Endothelial cell of umbilical vein (primary cell): ENCODE results near the gene HDAC4. TPM values are rescaled to one million over a fixed set of nuclear protein-coding genes. Genes with fewer than 3 reads are reported as not detected.

Experiments used
- BruUV-seq: library from RNA; stranded (reverse); fragments of 400-500 nt; replicated peaks from 2 replicates; lab custom pipeline; 2021; lab: Mats Ljungman, UMichigan
- CTCF ChIA-PET: fragments of 300-600, 350-600 bp; sonication (Branson Sonifier 250); formaldehyde crosslinking; loops from one replicate; lab custom pipeline; 2021; ENCODE audit warnings: antibody characterized with exemption, inconsistent platforms; lab: Charles Lee
- POLR2A ChIA-PET: fragments of 300-600, 350-600 bp; sonication (Branson Sonifier 250); formaldehyde crosslinking; loops from one replicate; lab custom pipeline; 2021; ENCODE audit warnings: antibody characterized with exemption, inconsistent platforms; lab: Charles Lee
- DNase-seq: peaks from one replicate; pipeline ENCODE4 v3.0.0-alpha.2; 2011; ENCODE audit warnings: low read depth, low spot score
- FAIRE-seq: peaks from 2 replicates; lab custom pipeline; 2011; peaks lifted over from hg19 to GRCh38; lab: Jason Lieb, UNC
- H2AFZ ChIP-seq: 2 replicates; pipeline ENCODE4 v1.6.0; 2012; ENCODE audit warnings: low read depth, low read length, control low read depth, inconsistent platforms
- H3K27ac ChIP-seq: 2 replicates; pipeline ENCODE4 v1.5.1; 2011; ENCODE audit warnings: low read depth, mild to moderate bottlenecking, control low read depth, low read length, moderate library complexity; ENCODE audit not compliant: insufficient read depth
- H3K27me3 ChIP-seq, 2 experiments: 2 replicates each; pipeline versions ENCODE4 v1.6.0 to v1.6.1; 2011; ENCODE audit warnings: low read length in 2 of 2, mixed read lengths in 1 of 2; ENCODE audit not compliant: control insufficient read depth in 2 of 2, insufficient read depth in 2 of 2
- H3K36me3 ChIP-seq, 2 experiments: 2 replicates in 1 of 2; 3 replicates in 1 of 2; pipeline ENCODE4 v1.5.1; 2011; ENCODE audit warnings: low read length in 2 of 2, mild to moderate bottlenecking in 1 of 2, moderate library complexity in 1 of 2; ENCODE audit not compliant: control insufficient read depth in 2 of 2, insufficient read depth in 2 of 2; ENCODE audit errors: extremely low read depth in 1 of 2
- H3K4me1 ChIP-seq: 3 replicates; pipeline ENCODE4 v1.5.1; 2011; ENCODE audit warnings: mild to moderate bottlenecking, low read length; ENCODE audit not compliant: control insufficient read depth, insufficient read depth; ENCODE audit errors: extremely low read depth
- H3K4me2 ChIP-seq: 2 replicates; pipeline ENCODE4 v1.6.1; 2011; ENCODE audit warnings: low read length, control low read depth, mixed read lengths; ENCODE audit not compliant: insufficient read depth
- H3K4me3 ChIP-seq, 3 experiments: fragments of 200-600 bp in 1 of 3; sonication (generic), shearing (Covaris generic) in 1 of 3; replicated peaks in 1 of 3; 2 replicates each; pipeline ENCODE4 v1.5.1; 2011 to 2016; ENCODE audit warnings: control low read depth in 3 of 3, low read length in 3 of 3, mild to moderate bottlenecking in 2 of 3, inconsistent platforms in 1 of 3, low read depth in 1 of 3, moderate library complexity in 1 of 3; ENCODE audit not compliant: insufficient read depth in 1 of 3
- H3K79me2 ChIP-seq: 2 replicates; pipeline ENCODE4 v1.6.0; 2012; ENCODE audit warnings: low read length, inconsistent platforms; ENCODE audit not compliant: control insufficient read depth, insufficient read depth
- H3K9ac ChIP-seq: replicated peaks from 2 replicates; pipeline ENCODE3; 2011; ENCODE audit warnings: low read length, control low read depth; ENCODE audit not compliant: insufficient read depth; ENCODE audit errors: extremely low read depth
- H3K9me1 ChIP-seq: replicated peaks from 3 replicates; pipeline ENCODE4 v1.6.0; 2011; ENCODE audit warnings: mild to moderate bottlenecking, low read length; ENCODE audit not compliant: control insufficient read depth, insufficient read depth; ENCODE audit errors: extremely low read depth
- H3K9me3 ChIP-seq: replicated peaks from 2 replicates; pipeline ENCODE4 v1.5.1; 2012; ENCODE audit warnings: low read length, inconsistent platforms; ENCODE audit not compliant: control insufficient read depth, insufficient read depth
- H4K20me1 ChIP-seq: replicated peaks from 2 replicates; pipeline ENCODE3; 2011; ENCODE audit warnings: mild to moderate bottlenecking, low read length; ENCODE audit not compliant: control insufficient read depth, insufficient read depth; ENCODE audit errors: extremely low read depth
- EZH2 ChIP-seq: IDR thresholded peaks from 2 replicates; pipeline ENCODE4 v1.6.1; 2012; ENCODE audit warnings: borderline replicate concordance, low read depth, mild to moderate bottlenecking, moderate library complexity, low read length, inconsistent platforms; ENCODE audit not compliant: severe bottlenecking
- FOS ChIP-seq: IDR thresholded peaks from 2 replicates; pipeline ENCODE4 v1.6.1; 2011; ENCODE audit warnings: mild to moderate bottlenecking, low read length, moderate library complexity, borderline replicate concordance; ENCODE audit not compliant: insufficient read depth
- GATA2 ChIP-seq: IDR thresholded peaks from 2 replicates; pipeline ENCODE4 v1.7.0; 2011; ENCODE audit warnings: low read depth, mild to moderate bottlenecking, moderate library complexity, mixed read lengths, low read length; ENCODE audit not compliant: insufficient read length, insufficient read depth
- JUN ChIP-seq: IDR thresholded peaks from 2 replicates; pipeline ENCODE4 v1.6.1; 2011; ENCODE audit warnings: borderline replicate concordance, low read depth; ENCODE audit not compliant: insufficient read length, insufficient read depth
- MYC ChIP-seq: IDR thresholded peaks from one replicate; pipeline ENCODE4 v1.6.1; 2011; ENCODE audit warnings: mild to moderate bottlenecking, low read depth, low read length
- POLR2A ChIP-seq: IDR thresholded peaks from 2 replicates; pipeline ENCODE4 v1.6.1; 2012; ENCODE audit warnings: low read depth, mild to moderate bottlenecking, control low read depth, low read length
- POLR2AphosphoS5 ChIP-seq: IDR thresholded peaks from 2 replicates; pipeline ENCODE4 v1.6.1; 2012; ENCODE audit warnings: low read depth, mild to moderate bottlenecking, control low read depth, low read length, moderate library complexity; ENCODE audit not compliant: insufficient read depth
- dilution Hi-C: fragments of 300-500 bp; cut with MboI; formaldehyde crosslinking; loops from one replicate; pipeline ENCODE4 v1.15.0; 2019; ENCODE audit warnings: low sequenced_read_pairs; ENCODE audit not compliant: extremely low pct_ligation_motif_present
- intact Hi-C: fragments of 100-400 bp; cut with micrococcal nuclease; formaldehyde crosslinking; loops from one replicate; pipeline ENCODE4 v1.10.0; 2022
- polyA plus RNA-seq, 4 experiments: library from polyadenylated mRNA; depleted of rRNA in 3 of 4; stranded (reverse) in 3 of 4; unstranded in 1 of 4; fragments of >200 nt; gene quantifications; 2 replicates each; pipeline versions ENCODE4 v1.2.1 to v1.2.3, GENCODE V29; 2011 to 2012; ENCODE audit warnings: missing spikeins in 1 of 4
- total RNA-seq: library from RNA; stranded (reverse); gene quantifications from 2 replicates; pipeline ENCODE4 v1.2.3, GENCODE V29; 2021
- TF ChIP-seq, protein P1 (sequence below), 2 donors: IDR thresholded peaks; 1 replicate in 1 of 2; 2 replicates in 1 of 2; pipeline ENCODE4 v1.5.1; 2011; ENCODE audit warnings: low read length in 2 of 2, mild to moderate bottlenecking in 2 of 2, moderate library complexity in 2 of 2, control low read depth in 1 of 2, inconsistent platforms in 1 of 2, low read depth in 1 of 2; ENCODE audit not compliant: insufficient read depth in 1 of 2; ENCODE audit errors: extremely low read depth in 1 of 2
- TF ChIP-seq, protein P2 (sequence below): IDR thresholded peaks from 2 replicates; pipeline ENCODE4 v1.6.1; 2011; ENCODE audit not compliant: insufficient read depth, insufficient read length

Gene HDAC4
- total and polyA plus RNA-seq, 2 donors (not counting 3 experiments of a cell fraction or from before 2014, with no cell fraction given) = 13.4 to 33.0 TPM

- Histone ChIP-seq H3K9ac (no peak overlapping the region), H3K4me1 (no peaks in the 10 kb centered on the region), H3K4me2 (no peak overlapping the region), H3K9me3 (no peaks in the 10 kb centered on the region), H3K4me3 (no peak overlapping the region), H3K36me3 (no peaks in the 10 kb centered on the region), H4K20me1 (no peaks in the 10 kb centered on the region), H3K27ac (no peak overlapping the region), H3K27me3 (no peaks in the 10 kb centered on the region), H2AFZ (no peak overlapping the region), H3K9me1 (no peaks in the 10 kb centered on the region), H3K79me2 (no peaks in the 10 kb centered on the region)
- dilution Hi-C loops (no loop called here), intact Hi-C loops (loop anchor here (5.0 kb wide), 1 partner anchor 792 kb away; no protein-coding TSS in a partner anchor)
- DNase-seq (no peak), FAIRE-seq (no peak)
- POLR2A ChIA-PET = no interaction called here
- no peak for TF ChIP-seq GATA2
- TF ChIP-seq FOS = no peak
- TF ChIP-seq JUN = no peak
- TF ChIP-seq MYC = no peak
- TF ChIP-seq POLR2A = no peak
- TF ChIP-seq, protein P1, sequence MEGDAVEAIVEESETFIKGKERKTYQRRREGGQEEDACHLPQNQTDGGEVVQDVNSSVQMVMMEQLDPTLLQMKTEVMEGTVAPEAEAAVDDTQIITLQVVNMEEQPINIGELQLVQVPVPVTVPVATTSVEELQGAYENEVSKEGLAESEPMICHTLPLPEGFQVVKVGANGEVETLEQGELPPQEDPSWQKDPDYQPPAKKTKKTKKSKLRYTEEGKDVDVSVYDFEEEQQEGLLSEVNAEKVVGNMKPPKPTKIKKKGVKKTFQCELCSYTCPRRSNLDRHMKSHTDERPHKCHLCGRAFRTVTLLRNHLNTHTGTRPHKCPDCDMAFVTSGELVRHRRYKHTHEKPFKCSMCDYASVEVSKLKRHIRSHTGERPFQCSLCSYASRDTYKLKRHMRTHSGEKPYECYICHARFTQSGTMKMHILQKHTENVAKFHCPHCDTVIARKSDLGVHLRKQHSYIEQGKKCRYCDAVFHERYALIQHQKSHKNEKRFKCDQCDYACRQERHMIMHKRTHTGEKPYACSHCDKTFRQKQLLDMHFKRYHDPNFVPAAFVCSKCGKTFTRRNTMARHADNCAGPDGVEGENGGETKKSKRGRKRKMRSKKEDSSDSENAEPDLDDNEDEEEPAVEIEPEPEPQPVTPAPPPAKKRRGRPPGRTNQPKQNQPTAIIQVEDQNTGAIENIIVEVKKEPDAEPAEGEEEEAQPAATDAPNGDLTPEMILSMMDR (IDR thresholded peaks at IDR 0.05; ENCODE audit: extremely low read depth in 1 of 2, insufficient read depth in 1 of 2, low read depth in 1 of 2, low read length in 2 of 2) = no peak
- TF ChIP-seq, protein P2, sequence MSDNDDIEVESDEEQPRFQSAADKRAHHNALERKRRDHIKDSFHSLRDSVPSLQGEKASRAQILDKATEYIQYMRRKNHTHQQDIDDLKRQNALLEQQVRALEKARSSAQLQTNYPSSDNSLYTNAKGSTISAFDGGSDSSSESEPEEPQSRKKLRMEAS = no peak
- no peak for TF ChIP-seq EZH2
- TF ChIP-seq POLR2AphosphoS5 = no peak
- no TSS peak for BruUV-seq
- CTCF ChIA-PET = no interaction called here
Measured at GRCh38 chr2:239204876-239205468, 195.8 kb downstream of the HDAC4 start.
